ENCODE results near the gene AKAP8.
"Not testable (repeated sequence)": the region's sequence is repeated elsewhere in the genome, so short reads cannot be mapped to it uniquely, and the experiment has no call there.

Gene AKAP8

GRCh38 chr19:15403151-15403531 lies 23.6 kb upstream of the AKAP8 start:
- DNase-seq, result no peak

DNA sequence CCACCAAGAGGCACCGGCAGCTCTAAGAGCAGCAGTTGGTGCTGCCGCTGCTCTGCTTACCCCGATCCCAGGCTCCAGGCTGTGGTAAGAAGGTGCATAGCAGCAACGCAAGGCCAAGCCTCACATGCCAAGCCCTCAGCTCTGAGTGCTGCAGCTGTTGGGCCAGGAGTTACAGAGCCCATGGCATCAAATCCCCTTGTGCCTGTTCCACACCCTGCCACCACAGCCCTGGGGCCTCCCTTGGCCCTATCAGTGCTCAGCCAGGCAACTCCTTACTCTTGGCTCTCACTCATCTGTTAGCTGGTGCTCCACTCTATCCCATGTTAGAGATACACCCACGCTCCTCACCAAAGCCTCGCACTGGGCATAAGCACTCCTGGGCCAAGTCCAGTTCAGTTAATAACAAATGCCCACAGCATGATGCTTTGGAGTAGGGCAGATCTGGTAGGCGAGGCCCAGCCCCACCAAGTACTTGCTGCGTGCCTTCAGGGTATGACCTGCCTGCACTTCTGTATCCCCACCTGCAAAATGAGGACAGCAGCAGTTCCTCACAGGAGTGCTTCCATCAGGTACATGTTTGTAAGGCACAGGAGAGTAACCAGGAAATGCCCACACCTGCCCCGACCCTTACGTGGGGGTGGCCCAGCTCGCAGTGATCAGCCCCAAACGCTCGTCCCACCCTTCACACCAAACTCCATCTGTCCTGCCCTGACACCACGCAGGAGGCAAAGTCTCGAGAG lies 23.0 kb upstream of the AKAP8 start:
- DNase-seq, result no peak

DNA sequence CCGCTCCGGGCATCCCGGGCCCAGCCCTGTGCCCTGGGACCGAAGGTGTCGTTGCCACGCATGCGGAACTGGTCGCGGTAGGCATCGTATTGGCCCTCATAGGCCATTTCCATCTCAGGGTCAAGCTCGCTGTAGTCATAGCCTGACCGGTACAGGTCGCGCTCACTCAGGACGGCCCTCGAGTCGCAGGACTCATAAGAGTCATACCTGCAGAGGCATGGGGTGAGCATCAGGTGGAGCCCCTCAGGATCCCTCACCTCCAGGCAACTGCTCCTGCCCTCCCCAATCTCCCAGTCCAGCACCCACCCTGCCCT lies 21.8 kb upstream of the AKAP8 start:
- no peak for DNase-seq

GRCh38 chr19:15400521-15401396 lies 21.2 kb upstream of the AKAP8 start:
- DNase-seq, result no peak

- DNase-seq, result no peak
Measured at GRCh38 chr19:15399635-15400034, 20.0 kb upstream of the AKAP8 start.

DNA sequence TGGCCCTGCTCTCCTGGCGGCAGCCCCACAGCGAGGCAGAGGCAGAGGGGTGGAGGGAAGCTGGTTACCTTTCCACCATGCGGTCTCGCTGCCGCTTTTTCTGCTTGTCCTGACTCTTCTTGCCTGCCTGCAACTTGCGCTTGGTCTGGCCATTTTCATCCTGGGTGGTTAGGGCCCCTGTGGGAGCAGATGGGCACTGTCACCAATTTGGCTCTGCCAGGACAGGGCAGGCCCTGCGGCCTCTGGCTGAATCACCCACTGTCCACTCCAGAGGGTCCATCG lies 19.6 kb upstream of the AKAP8 start:
- DNase-seq, result no peak

GRCh38 chr19:15398501-15399233 lies 19.1 kb upstream of the AKAP8 start:
- DNase-seq, result no peak

DNA sequence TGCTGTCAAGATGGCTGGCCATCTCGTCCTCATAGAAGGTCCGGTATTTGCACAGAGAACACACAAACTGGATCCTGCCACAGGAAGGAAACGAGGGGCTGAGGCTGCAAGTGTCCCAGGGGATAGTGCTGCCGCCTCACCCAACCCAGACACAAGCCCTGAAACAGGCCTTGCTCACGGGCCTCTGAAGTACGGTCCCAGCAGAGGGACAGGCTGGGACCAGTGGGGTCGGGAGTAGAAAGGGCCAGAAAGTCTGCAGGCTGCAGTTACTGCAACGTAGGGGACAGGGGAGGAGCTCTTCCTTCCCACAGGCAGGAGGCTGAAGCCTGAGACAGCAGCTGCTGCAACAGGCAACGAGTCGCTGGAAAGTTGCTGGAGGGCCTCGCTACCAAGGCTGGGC lies 18.2 kb upstream of the AKAP8 start:
- no peak for DNase-seq

DNA sequence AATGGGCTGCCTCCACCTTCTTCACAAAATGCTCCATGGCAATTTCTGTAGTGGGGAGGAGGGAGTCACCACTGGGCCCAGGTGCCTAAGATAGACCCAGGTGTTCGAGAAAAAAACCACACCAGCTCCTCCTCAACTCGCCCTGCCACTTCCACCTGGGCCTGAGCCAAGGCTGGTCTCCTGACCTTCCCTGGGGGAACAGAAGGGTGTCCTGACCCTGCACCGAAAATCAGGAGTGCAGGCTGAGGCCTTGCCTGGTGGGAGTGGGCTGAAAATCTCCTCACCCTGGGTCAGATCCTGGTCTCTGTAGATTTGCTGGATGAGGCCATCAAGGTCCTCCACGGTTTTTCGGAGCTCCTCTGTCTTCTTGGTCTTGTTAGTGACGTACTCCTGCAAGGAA lies 17.6 kb upstream of the AKAP8 start:
- DNase-seq, result no peak

DNA sequence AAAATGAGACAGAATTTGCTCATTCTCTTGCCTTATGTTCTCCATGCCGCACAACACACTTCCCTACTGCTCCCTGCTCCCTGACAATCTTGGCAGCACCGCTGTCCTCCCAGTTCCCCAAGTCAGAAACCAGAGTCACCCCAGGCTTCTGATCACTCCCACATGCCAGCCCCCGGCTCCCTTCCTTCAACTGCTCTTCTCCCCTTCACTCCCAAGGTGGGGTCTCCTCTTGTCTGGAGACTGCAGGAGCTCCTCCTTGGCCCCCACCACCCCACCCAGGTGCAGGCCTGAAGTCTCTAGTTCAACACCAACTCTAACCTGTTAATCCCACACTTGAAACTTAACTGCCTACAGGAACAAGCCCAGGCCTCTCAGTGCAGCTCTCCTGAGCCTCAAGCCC lies 16.8 kb upstream of the AKAP8 start:
- no peak for DNase-seq

DNA sequence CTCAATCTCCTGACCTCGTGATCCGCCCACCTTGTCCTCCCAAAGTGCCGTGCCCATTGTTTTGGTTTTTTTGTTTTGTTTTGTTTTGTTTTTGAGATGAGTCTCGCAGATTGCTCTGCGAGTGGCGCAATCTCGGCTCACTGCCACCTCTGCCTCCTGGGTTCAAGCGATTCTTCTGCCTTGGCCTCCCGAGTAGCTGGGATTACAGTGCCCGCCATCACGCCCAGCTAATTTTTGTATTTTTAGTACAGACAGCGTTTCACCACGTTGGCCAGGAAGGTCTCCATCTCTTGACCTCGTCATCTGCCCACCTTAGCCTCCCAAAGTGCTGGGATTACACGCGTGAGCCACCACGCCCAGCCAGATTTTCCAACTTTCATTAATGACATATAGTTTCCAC lies 15.7 kb upstream of the AKAP8 start:
- DNase-seq, result not testable (repeated sequence)

DNA sequence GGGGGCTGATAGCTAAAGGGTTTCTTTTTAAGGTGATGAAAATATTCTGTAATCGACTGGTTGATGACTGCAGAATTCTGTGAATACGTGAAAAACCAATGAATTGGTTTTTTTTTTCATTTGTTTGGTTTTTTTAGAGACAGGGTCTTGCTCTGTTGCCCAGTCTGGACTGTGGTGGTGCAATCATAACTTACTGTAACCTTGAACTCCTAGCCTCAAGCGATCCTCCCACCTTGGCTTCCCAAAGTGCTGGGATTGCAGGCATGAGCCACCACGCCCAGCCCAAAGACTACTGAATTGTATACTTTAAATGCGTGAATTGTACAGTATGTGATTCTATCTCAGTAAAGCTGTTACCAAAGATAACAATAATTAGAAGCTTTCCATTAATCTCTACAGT lies 14.8 kb upstream of the AKAP8 start:
- DNase-seq, result no peak

DNA sequence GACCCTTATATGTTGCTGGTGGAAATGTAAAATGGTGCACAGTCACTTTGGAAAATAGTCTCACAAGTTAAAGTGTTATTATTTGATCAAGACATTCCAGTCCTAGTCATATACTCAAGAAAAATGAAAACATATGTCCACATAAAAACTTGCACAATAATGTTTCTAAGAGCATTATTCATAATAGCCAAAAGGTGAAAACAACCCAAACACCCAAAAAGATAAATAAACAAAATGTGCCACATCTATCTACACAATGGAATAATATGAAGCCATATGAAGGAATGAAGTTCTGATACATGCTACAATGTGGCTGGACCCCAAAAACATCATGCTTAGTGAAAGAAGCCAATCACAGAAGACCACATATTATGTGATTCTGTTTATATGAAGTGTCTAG lies 14.4 kb upstream of the AKAP8 start:
- DNase-seq, result no peak

GRCh38 chr19:15390814-15391213 lies 11.2 kb upstream of the AKAP8 start:
- no peak for DNase-seq

- no peak for DNase-seq
Measured at GRCh38 chr19:15381864-15382263, 2.3 kb upstream of the AKAP8 start.

- no peak for DNase-seq
Measured at GRCh38 chr19:15381429-15381828, 1.8 kb upstream of the AKAP8 start.

GRCh38 chr19:15379999-15380647 lies 536 bp upstream of the AKAP8 start:
- no peak for DNase-seq

DNA sequence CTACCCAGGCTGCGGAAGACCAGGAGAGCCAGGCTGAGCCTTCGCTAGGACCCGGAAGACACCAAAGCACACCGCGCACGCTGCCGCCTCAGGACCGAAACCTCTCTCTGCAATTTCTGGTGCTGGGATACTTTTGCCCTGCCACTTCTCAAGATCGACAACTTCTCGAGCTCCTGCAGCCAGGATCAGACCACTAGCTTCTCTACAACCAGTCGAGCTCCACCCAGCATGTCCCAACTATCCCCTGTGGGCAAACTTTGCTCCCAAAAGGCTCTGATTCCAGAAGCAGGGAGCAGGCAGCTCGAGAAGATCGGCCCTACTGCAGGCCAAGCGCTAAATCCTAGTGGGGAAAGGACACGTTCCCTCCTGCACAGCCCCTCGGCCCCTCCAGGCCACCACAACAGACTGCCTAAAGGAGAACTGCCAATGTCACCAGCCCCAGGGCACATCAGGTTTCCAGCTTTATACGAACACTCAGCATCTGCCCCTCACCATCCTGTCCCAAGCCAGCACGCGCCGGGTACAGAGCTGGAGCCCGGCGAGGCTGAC lies 979 bp downstream of the AKAP8 start:
- no peak for DNase-seq

DNA sequence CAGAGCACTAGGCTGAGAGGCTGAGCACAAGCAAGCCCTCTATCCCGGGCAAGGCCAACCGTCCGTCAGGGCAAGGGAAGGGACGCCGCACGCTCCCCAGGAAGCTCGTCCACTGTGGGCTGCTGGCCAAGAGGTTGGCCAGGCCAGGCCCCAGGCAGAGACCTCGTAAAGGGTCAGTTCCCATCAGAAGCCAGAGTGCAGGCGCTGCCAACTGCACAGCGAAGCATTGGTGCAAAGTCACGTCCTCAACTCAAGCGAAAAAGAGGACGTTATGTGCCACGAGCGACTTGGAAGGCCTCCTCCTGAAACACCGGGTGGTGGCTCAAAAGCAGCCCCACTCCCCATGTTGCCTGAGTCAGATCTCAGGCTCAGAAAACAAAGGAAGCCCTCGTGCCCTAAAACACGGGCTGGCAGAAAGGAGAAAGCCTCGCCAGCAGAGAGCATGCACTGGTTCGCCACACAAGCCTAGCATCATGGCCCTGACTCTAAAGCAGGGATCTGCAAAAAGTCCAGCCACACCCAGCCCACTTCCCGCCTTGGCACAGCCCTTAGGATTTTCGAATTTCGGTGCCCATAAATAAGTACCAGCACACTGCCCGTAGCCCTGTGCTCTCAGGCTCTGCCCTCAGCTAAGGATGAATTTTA lies 4.7 kb downstream of the AKAP8 start:
- DNase-seq, result no peak

DNA sequence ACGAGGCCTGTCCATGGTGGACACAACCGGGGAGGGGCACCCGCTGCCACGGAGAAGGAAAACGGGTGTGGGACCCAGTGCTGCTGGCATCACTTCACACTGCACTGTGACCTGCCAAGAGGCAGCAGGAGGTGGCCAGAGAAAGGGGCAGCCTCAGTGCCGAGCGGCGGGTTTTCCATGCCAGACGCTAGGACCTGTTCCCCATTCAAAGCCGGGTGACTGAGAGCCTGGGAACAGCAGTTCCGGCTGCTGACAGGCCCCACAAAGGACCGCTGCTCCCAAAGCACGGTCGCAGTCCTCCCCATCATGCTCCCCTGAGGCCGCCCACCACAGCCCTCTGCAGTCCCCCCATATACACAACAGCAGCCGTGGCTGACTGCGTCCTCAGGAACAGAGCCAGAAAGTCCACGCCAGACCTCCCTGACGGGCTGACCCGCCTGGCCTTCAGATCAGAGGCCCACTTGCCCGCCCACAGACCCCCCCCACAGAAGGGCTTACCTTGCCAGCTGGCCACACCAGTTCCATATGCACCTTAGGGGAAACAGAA lies 5.4 kb downstream of the AKAP8 start:
- DNase-seq, result no peak

- DNase-seq, result no peak
Measured at GRCh38 chr19:15373644-15374043, 5.9 kb downstream of the AKAP8 start.

GRCh38 chr19:15372891-15373301 lies 6.7 kb downstream of the AKAP8 start:
- no peak for DNase-seq

DNA sequence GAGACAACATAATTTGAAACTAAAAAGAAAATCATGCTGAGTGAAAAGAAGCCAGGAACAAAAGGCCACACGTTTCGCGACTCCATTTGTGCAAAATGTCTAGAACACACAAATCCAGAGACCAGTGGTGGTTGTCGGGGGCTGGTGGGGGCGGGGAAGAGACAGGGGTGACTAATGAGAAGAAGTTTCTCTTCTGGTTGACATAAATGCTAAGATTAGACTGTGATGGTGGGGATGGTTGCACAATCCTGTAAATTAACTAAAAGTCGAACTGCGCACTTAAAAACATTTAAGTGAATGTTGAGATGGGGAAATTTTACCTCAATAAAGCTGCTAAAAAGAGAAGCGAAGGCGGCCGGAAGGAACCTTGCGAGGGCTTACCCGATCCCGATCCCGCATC lies 7.1 kb downstream of the AKAP8 start:
- DNase-seq, result no peak
